Skeletal muscle satellite cell (primary cell): ENCODE results near the gene SUPT3H. TPM values are rescaled to one million over a fixed set of nuclear protein-coding genes. Genes with fewer than 3 reads are reported as not detected.

Experiments used
- H3K27me3 ChIP-seq: 2 replicates; pipeline ENCODE4 v1.7.0; 2013; ENCODE audit warnings: low read length; ENCODE audit not compliant: control insufficient read depth, insufficient read depth
- H3K36me3 ChIP-seq: 2 replicates; pipeline ENCODE4 v1.7.0; 2013; ENCODE audit warnings: mild to moderate bottlenecking, control low read depth, low read length; ENCODE audit not compliant: insufficient read depth
- H3K4me1 ChIP-seq: 2 replicates; pipeline ENCODE4 v1.7.0; 2013; ENCODE audit warnings: low read length; ENCODE audit not compliant: control insufficient read depth, insufficient read depth
- H3K4me2 ChIP-seq: 2 replicates; pipeline ENCODE4 v1.7.0; 2013; ENCODE audit warnings: mild to moderate bottlenecking, low read length
- H3K4me3 ChIP-seq: 2 replicates; pipeline ENCODE4 v1.7.0; 2013; ENCODE audit warnings: low read length
- H3K9ac ChIP-seq: 2 replicates; pipeline ENCODE4 v1.7.0; 2013; ENCODE audit warnings: mild to moderate bottlenecking, low read depth, low read length, moderate library complexity
- H3K9me3 ChIP-seq: replicated peaks from 2 replicates; pipeline ENCODE4 v1.7.0; 2013; ENCODE audit warnings: mild to moderate bottlenecking, control low read depth, low read length
- total RNA-seq: library from RNA; depleted of rRNA; stranded (reverse); fragments of >200 nt; gene quantifications from 2 replicates; pipeline ENCODE4 v1.2.3, GENCODE V29; 2012; rRNA removed

The SUPT3H gene
- 8.6 and 11.1 TPM in 2 replicates for total RNA-seq

DNA sequence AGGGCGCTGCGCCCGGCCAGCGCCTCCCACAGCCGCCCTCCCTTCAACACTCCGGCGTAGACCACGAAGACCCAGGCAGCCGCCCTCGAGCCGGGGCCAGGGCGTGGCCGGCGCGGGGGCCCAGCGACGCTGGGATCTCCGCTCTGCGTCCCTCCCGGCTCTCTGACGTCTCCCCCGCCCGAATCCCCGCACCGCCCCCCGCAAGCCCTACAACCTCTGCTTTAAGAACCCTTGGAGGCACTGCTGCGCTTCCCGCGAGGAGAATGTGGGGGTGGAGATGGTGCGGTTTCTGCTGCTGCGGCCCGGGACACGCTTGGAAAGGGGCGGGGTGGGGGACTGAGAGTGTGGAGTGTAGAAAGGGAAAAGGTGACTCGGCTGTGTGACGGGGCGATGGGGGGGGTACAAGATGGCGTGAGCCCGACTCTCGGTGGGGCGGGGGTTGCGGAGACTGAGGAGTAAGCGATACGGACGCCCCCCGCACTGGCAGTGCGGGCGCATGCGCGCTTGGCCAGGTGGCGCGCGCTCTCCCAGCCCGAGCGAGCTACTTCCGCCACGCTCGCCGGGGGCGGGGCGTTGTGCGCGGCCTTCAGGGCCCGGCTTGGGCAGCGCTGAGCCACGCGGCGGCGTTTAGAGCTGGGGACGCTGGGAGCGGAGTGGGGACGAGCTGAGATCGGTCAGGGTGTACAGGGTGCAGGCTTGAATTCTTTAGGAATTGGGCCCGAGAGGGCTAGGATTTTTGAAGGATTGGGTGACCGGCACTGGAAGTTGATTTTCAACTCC is at the start of gene SUPT3H:
TSS of gene SUPT3H (minus strand) at position 381 of the 780 bp plus-strand sequence.
- H3K36me3 ChIP-seq = no peaks in the 10 kb centered on the region
- no peaks in the 10 kb centered on the region for H3K27me3 ChIP-seq
- H3K4me3 ChIP-seq = peak within 1 kb of the TSS; percentile 87
- H3K4me1 ChIP-seq = peaks cover 15% of the 10 kb centered on the region
- H3K4me2 ChIP-seq = peak within 1 kb of the TSS; percentile 94
- H3K9me3 ChIP-seq = no peaks in the 10 kb centered on the region
- H3K9ac ChIP-seq = peak within 1 kb of the TSS; percentile 97

- peak overlapping the region; percentile 3 for H3K9ac ChIP-seq
- no peaks in the 10 kb centered on the region for H3K9me3 ChIP-seq
- H3K36me3 ChIP-seq = peaks cover 31% of the 10 kb centered on the region
- H3K4me1 ChIP-seq = peaks cover 31% of the 10 kb centered on the region
- peak overlapping the region; percentile 30 for H3K4me2 ChIP-seq
- H3K4me3 ChIP-seq = no peak overlapping the region
- no peaks in the 10 kb centered on the region for H3K27me3 ChIP-seq
Measured at GRCh38 chr6:45426251-45426650, 48.5 kb upstream of the SUPT3H start.

DNA sequence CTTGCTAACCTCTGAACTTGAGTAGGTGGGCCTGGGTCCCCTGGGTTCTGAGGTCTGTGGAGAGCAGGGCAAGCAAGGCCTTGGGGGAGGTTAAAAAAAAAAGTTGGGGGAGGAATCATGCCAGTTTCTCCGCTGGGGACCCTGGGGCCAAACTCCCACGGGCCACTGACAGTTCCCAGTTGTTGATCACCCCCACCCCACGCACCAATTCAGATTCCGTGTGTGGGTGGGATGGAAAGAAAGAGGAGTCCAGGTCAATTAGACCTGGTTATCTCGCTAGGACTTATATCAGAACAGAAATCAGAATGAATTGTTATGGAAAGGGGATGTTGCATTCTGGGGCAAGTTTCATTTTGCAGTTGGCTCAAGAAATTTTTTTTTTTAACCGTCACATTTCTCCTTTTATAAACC is 46.7 kb upstream of the SUPT3H start:
- peak overlapping the region; percentile 99 for H3K4me2 ChIP-seq
- peaks cover 21% of the 10 kb centered on the region for H3K36me3 ChIP-seq
- peaks cover 39% of the 10 kb centered on the region for H3K4me1 ChIP-seq
- H3K27me3 ChIP-seq = no peaks in the 10 kb centered on the region
- no peaks in the 10 kb centered on the region for H3K9me3 ChIP-seq
- H3K4me3 ChIP-seq = peak overlapping the region; percentile 99
- H3K9ac ChIP-seq = peak overlapping the region; percentile 97

DNA sequence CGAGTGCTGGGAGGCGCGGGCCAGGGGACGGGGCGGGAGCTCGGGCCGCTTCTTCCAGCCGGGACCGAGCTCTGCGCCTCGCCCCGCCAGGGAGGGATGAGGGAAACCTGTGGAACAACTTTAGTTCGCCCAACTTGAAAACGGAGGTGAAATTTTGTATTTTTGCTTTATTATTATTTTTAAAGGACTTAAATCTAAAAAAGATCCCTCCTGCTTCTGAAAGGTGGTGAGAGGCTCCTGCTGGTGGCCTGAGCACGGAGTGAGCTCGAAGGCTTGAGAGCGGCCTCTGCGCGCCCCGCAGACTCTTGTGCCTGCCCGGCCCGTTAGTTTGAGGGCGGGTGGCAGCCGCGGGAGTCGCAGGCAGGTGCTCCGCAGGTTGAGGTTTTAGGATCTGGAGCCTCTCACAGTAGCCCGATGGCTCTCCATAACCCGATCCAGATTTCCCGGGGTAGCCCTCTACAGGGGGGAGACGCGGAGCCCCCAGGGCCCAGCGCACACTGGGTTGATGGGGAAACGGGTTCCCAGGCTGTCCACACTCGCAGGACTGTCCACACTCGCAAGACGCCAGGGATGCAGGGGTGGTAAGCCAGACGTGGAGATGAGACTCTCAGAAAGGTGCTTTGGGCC is 46.2 kb upstream of the SUPT3H start:
- peaks cover 41% of the 10 kb centered on the region for H3K4me1 ChIP-seq

DNA sequence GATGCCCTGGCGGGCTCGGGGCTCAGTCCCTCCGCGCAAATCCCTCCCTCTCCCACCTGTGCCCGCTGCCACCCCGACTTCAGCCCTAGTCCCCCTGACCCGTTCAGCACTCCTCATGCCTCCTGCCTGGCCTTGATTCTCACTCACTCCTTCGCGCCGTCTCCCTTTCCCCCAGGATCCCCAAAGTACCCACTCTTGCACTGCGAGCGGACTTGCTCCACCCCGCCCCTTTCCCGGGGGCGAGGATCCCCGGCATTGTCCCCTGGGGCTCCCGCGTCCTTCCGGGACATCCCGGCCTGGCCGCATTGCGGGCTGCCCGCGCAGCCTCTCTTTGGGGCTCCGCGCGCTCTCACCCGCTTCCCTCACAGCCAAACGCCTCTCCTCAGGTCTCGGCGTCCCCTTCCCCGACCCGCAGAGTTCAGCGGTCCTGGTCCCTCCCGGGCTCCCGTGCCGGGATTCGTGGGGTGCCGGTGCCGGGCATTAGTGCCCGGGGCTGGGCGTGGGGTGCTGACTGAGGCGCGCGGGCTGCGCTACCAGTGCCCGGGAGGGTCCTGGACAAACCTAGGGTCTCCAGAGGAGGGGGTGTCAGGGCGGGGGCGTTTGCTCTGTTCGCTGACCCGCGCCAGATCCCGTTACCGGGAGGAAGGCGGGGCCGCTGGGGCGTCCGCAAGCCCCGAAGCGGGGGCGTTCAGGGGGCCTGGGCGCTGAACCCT is 45.5 kb upstream of the SUPT3H start:
- H3K27me3 ChIP-seq = no peaks in the 10 kb centered on the region
- H3K36me3 ChIP-seq = peaks cover 9% of the 10 kb centered on the region
- no peaks in the 10 kb centered on the region for H3K9me3 ChIP-seq
- H3K9ac ChIP-seq = peak overlapping the region; percentile 97
- peak overlapping the region; percentile 99 for H3K4me3 ChIP-seq
- peak overlapping the region; percentile 99 for H3K4me2 ChIP-seq
- H3K4me1 ChIP-seq = peaks cover 38% of the 10 kb centered on the region

More for the DNA sequence above, 46.2 kb upstream of the SUPT3H start:
- Histone ChIP-seq H3K4me2 (peak overlapping the region; percentile 99), H3K27me3 (no peaks in the 10 kb centered on the region), H3K36me3 (peaks cover 16% of the 10 kb centered on the region), H3K9ac (peak overlapping the region; percentile 97), H3K4me3 (peak overlapping the region; percentile 99), H3K9me3 (no peaks in the 10 kb centered on the region)

DNA sequence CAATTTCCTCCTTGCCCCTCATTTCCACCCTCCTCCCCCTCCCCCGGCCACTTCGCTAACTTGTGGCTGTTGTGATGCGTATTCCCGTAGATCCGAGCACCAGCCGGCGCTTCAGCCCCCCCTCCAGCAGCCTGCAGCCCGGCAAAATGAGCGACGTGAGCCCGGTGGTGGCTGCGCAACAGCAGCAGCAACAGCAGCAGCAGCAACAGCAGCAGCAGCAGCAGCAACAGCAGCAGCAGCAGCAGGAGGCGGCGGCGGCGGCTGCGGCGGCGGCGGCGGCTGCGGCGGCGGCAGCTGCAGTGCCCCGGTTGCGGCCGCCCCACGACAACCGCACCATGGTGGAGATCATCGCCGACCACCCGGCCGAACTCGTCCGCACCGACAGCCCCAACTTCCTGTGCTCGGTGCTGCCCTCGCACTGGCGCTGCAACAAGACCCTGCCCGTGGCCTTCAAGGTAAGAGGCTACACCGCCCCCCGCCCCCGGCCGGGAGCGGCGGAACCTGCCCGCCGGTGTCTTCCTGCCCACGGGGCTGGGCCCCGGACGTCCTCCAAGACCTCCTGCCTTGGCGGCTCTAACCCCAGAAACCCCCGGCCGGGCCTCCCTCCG is 44.9 kb upstream of the SUPT3H start:
- H3K27me3 ChIP-seq = no peaks in the 10 kb centered on the region
- H3K4me1 ChIP-seq = peaks cover 32% of the 10 kb centered on the region
- peak overlapping the region; percentile 99 for H3K4me2 ChIP-seq
- H3K4me3 ChIP-seq = peak overlapping the region; percentile 99
- H3K36me3 ChIP-seq = peaks cover 6% of the 10 kb centered on the region
- H3K9me3 ChIP-seq = no peaks in the 10 kb centered on the region
- H3K9ac ChIP-seq = peak overlapping the region; percentile 97

GRCh38 chr6:45421709-45422502 is 44.2 kb upstream of the SUPT3H start:
- Histone ChIP-seq H3K4me3 (peak overlapping the region; percentile 99), H3K9me3 (no peaks in the 10 kb centered on the region), H3K9ac (peak overlapping the region; percentile 97), H3K36me3 (peaks cover 6% of the 10 kb centered on the region), H3K27me3 (no peaks in the 10 kb centered on the region), H3K4me2 (peak overlapping the region; percentile 99), H3K4me1 (peaks cover 38% of the 10 kb centered on the region)

DNA sequence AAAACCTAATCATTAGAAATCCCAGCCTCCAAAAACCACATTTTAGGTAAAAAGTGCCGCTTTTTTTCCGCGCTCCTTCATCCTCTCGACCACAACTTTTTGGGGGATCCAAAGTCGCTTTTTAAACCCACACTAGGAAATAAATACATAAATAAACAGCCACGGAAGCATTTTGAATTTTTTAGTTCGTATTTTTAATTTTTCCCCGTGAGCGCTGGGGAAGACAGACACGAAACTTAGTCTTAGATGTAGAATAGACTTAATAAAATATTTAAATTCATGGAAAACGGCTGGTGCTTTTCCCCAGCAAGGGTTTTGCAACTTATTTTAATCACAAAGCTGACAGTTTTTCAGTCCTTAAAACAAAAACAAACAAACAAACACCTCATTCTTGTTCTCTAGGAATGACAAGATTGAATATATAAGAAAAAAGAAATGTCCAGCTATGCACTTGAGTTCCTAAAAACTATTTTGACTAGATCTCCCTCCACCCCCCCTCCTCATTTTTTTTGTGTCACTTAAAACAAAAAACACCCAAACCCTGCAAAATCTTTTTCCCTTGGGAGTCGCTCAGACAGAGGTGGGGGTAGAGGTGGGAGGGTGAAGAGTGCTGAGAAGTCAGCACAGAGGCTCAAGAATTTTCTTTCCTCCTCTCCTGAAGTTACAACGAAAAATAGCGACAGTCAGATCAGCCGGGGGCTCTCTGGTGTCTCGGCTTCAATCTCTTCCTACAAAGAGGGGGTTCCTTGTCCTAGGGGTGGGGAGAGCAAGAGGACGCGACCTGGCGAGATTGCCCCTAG is 43.4 kb upstream of the SUPT3H start:
- Histone ChIP-seq H3K4me3 (peak overlapping the region; percentile 99), H3K36me3 (peaks cover 6% of the 10 kb centered on the region), H3K4me1 (peaks cover 40% of the 10 kb centered on the region), H3K9ac (peak overlapping the region; percentile 97), H3K9me3 (no peaks in the 10 kb centered on the region), H3K27me3 (no peaks in the 10 kb centered on the region), H3K4me2 (peak overlapping the region; percentile 99)

GRCh38 chr6:45420083-45420908 is 42.6 kb upstream of the SUPT3H start:
- H3K4me3 ChIP-seq = peak overlapping the region; percentile 99
- no peaks in the 10 kb centered on the region for H3K27me3 ChIP-seq
- H3K9ac ChIP-seq = peak overlapping the region; percentile 97
- H3K36me3 ChIP-seq = peaks cover 6% of the 10 kb centered on the region
- H3K9me3 ChIP-seq = no peaks in the 10 kb centered on the region
- peaks cover 43% of the 10 kb centered on the region for H3K4me1 ChIP-seq
- peak overlapping the region; percentile 99 for H3K4me2 ChIP-seq
